ENCODE data around the gene CASKIN1. TPM values are rescaled to one million over a fixed set of nuclear protein-coding genes. Genes with fewer than 3 reads are reported as not detected.

Gene CASKIN1
- total and polyA plus RNA-seq, 10 of the 15 experiments (the other 5 are each of a cell fraction or from before 2014, with no cell fraction given), result 0.03 to 0.33 (median 0.11) TPM; not detected in 5

DNA sequence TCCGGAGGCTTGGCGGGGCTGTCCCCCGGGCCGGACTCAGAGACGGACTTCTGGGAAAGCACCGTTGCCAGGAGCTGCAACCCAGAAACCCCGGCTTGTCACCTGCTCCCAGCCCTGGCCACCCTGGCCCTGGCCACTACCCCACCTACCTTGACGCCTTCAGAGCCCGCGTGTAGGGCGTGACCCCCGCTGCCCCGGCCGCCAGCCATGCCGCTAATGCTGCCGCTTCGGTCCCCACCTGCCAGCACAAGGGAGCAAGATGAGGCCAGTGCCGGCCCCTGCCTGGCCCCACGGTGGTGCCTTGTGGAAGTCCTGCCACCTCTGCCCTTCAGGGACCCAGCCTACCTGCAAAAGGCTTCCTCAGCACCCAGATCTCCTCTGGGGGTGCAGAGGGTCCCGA lies 11.4 kb downstream of the CASKIN1 start:
- CTCF ChIA-PET, result no interaction called here
- intact Hi-C loops (cut with micrococcal nuclease; ENCODE audit: unreplicated experiment), result no loop called here
- Histone ChIP-seq H3K36me3 (ENCODE audit: control insufficient read depth in 2 of 2, insufficient read depth in 2 of 2, low read length in 1 of 2) (no peaks in the 10 kb centered on the region), H3K4me2 (ENCODE audit: control insufficient read depth, insufficient read depth) (no peak overlapping the region), H3K4me3 (no peak overlapping the region), H3K9me3 (replicated peaks; ENCODE audit: control insufficient read depth, insufficient read depth, low read length) (no peaks in the 10 kb centered on the region), H2AFZ (ENCODE audit: control insufficient read depth, low read depth, low read length) (no peak overlapping the region), H3K4me1 (ENCODE audit: control insufficient read depth, insufficient read depth, low read length) (no peaks in the 10 kb centered on the region), H3K79me2 (ENCODE audit: control insufficient read depth, insufficient read depth, low read length) (no peaks in the 10 kb centered on the region), H3K9ac (ENCODE audit: control insufficient read depth, insufficient read depth, low read length) (no peak overlapping the region), H4K20me1 (ENCODE audit: control insufficient read depth, insufficient read depth) (no peaks in the 10 kb centered on the region), H3K27me3 (replicated peaks in 1 of 2; ENCODE audit: control insufficient read depth in 2 of 2, insufficient read depth in 2 of 2, low read length in 1 of 2) (no peaks in the 10 kb centered on the region; a peak in 1 of 4 replicates), H3K27ac (ENCODE audit: control insufficient read depth, insufficient read depth) (no peak overlapping the region)
- in situ Hi-C loops (cut with MboI), result no loop called here
- 81% methylated on average over 15 of the region's 20 CpGs for WGBS (ENCODE audit: insufficient coverage, insufficient replicate concordance, low lambda C conversion rate, missing lambda C conversion rate)
- POLR2A ChIA-PET, result no interaction called here
- FAIRE-seq, result no peak
- RAD21 ChIA-PET (ENCODE audit: unreplicated experiment), result no interaction called here
- no peak for ATAC-seq
- BruUV-seq (replicated peaks), result no TSS peak
- SMC1A ChIA-PET (ENCODE audit: uncharacterized antibody, unreplicated experiment), result no interaction called here
- no peak for DNase-seq (ENCODE audit: low read depth, low spot score)
- TF ChIP-seq PAX8 (IDR thresholded peaks at IDR 0.05) (no peak), PML (IDR thresholded peaks at IDR 0.05; ENCODE audit: low read length) (no peak), POLR2AphosphoS2 (IDR thresholded peaks at IDR 0.05; ENCODE audit: low read depth, low read length) (no peak), ZNF217 (IDR thresholded peaks at IDR 0.05) (no peak), GATAD2B (conservative IDR thresholded peaks at IDR 0.05; ENCODE audit: low read depth) (no peak), ZZZ3 (IDR thresholded peaks at IDR 0.05; ENCODE audit: control insufficient read depth, insufficient read length, low read depth) (no peak), CBX5 (IDR thresholded peaks at IDR 0.05; ENCODE audit: low read depth) (no peak), NFYA (IDR thresholded peaks at IDR 0.05; ENCODE audit: borderline replicate concordance, low read depth, low read length) (no peak), MTA3 (IDR thresholded peaks at IDR 0.05; ENCODE audit: borderline replicate concordance, low read length) (no peak), KLF5 (IDR thresholded peaks at IDR 0.05; ENCODE audit: partially characterized antibody) (no peak), NRF1 (conservative IDR thresholded peaks at IDR 0.05; ENCODE audit: low read depth, low read length) (no peak), RCOR1 (conservative IDR thresholded peaks at IDR 0.05; ENCODE audit: low read depth, low read length) (no peak)
- TF ChIP-seq, protein P1, sequence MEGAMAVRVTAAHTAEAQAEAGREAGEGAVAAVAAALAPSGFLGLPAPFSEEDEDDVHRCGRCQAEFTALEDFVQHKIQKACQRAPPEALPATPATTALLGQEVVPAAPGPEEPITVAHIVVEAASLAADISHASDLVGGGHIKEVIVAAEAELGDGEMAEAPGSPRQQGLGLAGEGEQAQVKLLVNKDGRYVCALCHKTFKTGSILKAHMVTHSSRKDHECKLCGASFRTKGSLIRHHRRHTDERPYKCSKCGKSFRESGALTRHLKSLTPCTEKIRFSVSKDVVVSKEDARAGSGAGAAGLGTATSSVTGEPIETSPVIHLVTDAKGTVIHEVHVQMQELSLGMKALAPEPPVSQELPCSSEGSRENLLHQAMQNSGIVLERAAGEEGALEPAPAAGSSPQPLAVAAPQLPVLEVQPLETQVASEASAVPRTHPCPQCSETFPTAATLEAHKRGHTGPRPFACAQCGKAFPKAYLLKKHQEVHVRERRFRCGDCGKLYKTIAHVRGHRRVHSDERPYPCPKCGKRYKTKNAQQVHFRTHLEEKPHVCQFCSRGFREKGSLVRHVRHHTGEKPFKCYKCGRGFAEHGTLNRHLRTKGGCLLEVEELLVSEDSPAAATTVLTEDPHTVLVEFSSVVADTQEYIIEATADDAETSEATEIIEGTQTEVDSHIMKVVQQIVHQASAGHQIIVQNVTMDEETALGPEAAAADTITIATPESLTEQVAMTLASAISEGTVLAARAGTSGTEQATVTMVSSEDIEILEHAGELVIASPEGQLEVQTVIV (IDR thresholded peaks at IDR 0.05; ENCODE audit: borderline replicate concordance, partially characterized antibody), result no peak
- TF ChIP-seq, protein P2, sequence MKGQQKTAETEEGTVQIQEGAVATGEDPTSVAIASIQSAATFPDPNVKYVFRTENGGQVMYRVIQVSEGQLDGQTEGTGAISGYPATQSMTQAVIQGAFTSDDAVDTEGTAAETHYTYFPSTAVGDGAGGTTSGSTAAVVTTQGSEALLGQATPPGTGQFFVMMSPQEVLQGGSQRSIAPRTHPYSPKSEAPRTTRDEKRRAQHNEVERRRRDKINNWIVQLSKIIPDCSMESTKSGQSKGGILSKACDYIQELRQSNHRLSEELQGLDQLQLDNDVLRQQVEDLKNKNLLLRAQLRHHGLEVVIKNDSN (IDR thresholded peaks at IDR 0.05; ENCODE audit: borderline replicate concordance, extremely low read length, insufficient read depth, low read depth, low read length), result no peak
- TF ChIP-seq, protein P3, sequence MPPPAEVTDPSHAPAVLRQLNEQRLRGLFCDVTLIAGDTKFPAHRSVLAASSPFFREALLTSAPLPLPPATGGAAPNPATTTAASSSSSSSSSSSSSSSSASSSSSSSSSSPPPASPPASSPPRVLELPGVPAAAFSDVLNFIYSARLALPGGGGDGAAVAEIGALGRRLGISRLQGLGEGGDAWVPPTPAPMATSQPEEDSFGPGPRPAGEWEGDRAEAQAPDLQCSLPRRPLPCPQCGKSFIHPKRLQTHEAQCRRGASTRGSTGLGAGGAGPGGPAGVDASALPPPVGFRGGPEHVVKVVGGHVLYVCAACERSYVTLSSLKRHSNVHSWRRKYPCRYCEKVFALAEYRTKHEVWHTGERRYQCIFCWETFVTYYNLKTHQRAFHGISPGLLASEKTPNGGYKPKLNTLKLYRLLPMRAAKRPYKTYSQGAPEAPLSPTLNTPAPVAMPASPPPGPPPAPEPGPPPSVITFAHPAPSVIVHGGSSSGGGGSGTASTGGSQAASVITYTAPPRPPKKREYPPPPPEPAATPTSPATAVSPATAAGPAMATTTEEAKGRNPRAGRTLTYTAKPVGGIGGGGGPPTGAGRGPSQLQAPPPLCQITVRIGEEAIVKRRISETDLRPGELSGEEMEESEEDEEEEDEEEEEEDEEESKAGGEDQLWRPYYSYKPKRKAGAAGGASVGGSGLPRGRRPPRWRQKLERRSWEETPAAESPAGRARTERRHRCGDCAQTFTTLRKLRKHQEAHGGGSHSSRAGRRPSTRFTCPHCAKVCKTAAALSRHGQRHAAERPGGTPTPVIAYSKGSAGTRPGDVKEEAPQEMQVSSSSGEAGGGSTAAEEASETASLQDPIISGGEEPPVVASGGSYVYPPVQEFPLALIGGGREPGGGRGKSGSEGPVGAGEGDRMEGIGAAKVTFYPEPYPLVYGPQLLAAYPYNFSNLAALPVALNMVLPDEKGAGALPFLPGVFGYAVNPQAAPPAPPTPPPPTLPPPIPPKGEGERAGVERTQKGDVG (CRISPR knock-in tag; IDR thresholded peaks at IDR 0.05), result no peak
- TF ChIP-seq, protein P4, sequence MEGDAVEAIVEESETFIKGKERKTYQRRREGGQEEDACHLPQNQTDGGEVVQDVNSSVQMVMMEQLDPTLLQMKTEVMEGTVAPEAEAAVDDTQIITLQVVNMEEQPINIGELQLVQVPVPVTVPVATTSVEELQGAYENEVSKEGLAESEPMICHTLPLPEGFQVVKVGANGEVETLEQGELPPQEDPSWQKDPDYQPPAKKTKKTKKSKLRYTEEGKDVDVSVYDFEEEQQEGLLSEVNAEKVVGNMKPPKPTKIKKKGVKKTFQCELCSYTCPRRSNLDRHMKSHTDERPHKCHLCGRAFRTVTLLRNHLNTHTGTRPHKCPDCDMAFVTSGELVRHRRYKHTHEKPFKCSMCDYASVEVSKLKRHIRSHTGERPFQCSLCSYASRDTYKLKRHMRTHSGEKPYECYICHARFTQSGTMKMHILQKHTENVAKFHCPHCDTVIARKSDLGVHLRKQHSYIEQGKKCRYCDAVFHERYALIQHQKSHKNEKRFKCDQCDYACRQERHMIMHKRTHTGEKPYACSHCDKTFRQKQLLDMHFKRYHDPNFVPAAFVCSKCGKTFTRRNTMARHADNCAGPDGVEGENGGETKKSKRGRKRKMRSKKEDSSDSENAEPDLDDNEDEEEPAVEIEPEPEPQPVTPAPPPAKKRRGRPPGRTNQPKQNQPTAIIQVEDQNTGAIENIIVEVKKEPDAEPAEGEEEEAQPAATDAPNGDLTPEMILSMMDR (IDR thresholded peaks at IDR 0.05 in 2 of 3, conservative IDR thresholded peaks at IDR 0.05 in 1 of 3; ENCODE audit: control insufficient read depth in 2 of 3, extremely low read depth in 1 of 3, insufficient read depth in 1 of 3, low read depth in 3 of 3, low read length in 3 of 3), result no peak
